ENCODE data around the gene DDX24. TPM values are rescaled to one million over a fixed set of nuclear protein-coding genes. Genes with fewer than 3 reads are reported as not detected.

DDX24 gene
- total and polyA plus RNA-seq, 9 of the 15 experiments (the other 6 are each of a cell fraction or from before 2014, with no cell fraction given), result 82.4 to 175 (median 122) TPM

- Histone ChIP-seq H3K4me1 (replicated peaks in 1 of 2; ENCODE audit: control insufficient read depth in 2 of 2, insufficient read depth in 2 of 2, low read length in 2 of 2) (peaks cover 8 to 16% of the 10 kb centered on the region in 2 experiments; a peak in 4 of 5 replicates), H3K4me2 (ENCODE audit: insufficient read depth, low read length) (peak within 1 kb of the TSS; percentile 50; the same call in 1 of the 2 replicates), H3K79me2 (ENCODE audit: control insufficient read depth, insufficient read depth, low read length) (no peaks in the 10 kb centered on the region), H3K27ac (ENCODE audit: extremely low read depth, low read depth, low read length) (0 out of 3 replicates have a peak within 1 kb of the TSS, but pooled peaks have one; percentile 32), H2AFZ (ENCODE audit: low read depth, low read length) (peak within 1 kb of the TSS; percentile 67), H3K4me3 (no peak within 1 kb of the TSS), H3K9me3 (replicated peaks; ENCODE audit: control insufficient read depth, insufficient read depth, low read depth, low read length) (no peaks in the 10 kb centered on the region), H4K20me1 (replicated peaks; ENCODE audit: control insufficient read depth, insufficient read depth, low read length) (no peaks in the 10 kb centered on the region; the same call in 1 of the 2 replicates), H3K36me3 (ENCODE audit: control insufficient read depth, insufficient read depth, low read length) (no peaks in the 10 kb centered on the region), H3K9me1 (ENCODE audit: control insufficient read depth, insufficient read depth, low read length) (peaks cover 3% of the 10 kb centered on the region), H3K27me3 (ENCODE audit: control insufficient read depth in 2 of 2, insufficient read depth in 2 of 2, low read length in 2 of 2) (peaks cover 0 to 13% of the 10 kb centered on the region in 2 experiments; a peak in 1 of 5 replicates), H3K9ac (ENCODE audit: insufficient read depth in 1 of 2, low read depth in 2 of 2, low read length in 2 of 2) (peak within 1 kb of the TSS in 1 of 2 experiments; percentile 83; a peak in 2 of 4 replicates)
- ChIA-PET POLR2A (interaction anchor here (0.7 to 1.5 kb wide), 4 partner anchors 9 to 30 kb away, joined by 4 to 7 read pairs (median 4); partner anchors contain the start of genes DDX24 and IFI27L1), CTCF (ENCODE audit: low intra/inter-chr PET ratio) (no interaction called here)
- WGBS (ENCODE audit: insufficient coverage, low coverage, missing lambda C conversion rate), result 30% methylated on average over 10 of the region's 14 CpGs
- ATAC-seq, result peak; percentile 83
- in situ Hi-C loops (cut with MboI), result no loop called here
- intact Hi-C loops (cut with micrococcal nuclease), result no loop called here
- peak; percentile 44 to 70 (median 46) for DNase-seq (ENCODE audit: extremely low read depth in 1 of 4, low spot score in 3 of 4)
- TSS peak; percentile 60 for BruUV-seq (replicated peaks)
- peak; percentile 23 for FAIRE-seq
- TF ChIP-seq, protein P1, sequence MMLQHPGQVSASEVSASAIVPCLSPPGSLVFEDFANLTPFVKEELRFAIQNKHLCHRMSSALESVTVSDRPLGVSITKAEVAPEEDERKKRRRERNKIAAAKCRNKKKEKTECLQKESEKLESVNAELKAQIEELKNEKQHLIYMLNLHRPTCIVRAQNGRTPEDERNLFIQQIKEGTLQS (IDR thresholded peaks at IDR 0.05), result peak; percentile 10; the same call in 1 of the 2 replicates
- TF ChIP-seq, protein P1 (CRISPR knock-in tag; conservative IDR thresholded peaks at IDR 0.05), result no peak
- TF ChIP-seq ELF1 (tag; IDR thresholded peaks at IDR 0.05) (0 out of 2 replicates have a peak, but pooled peaks have one; percentile 26), FUS (optimal IDR thresholded peaks at IDR 0.05; ENCODE audit: low read depth, low read length) (no peak), TBP (optimal IDR thresholded peaks at IDR 0.05; ENCODE audit: low read depth, low read length) (peak; percentile 42), NR2C2 (CRISPR knock-in tag; IDR thresholded peaks at IDR 0.05) (no peak), NR2C2 (tag; IDR thresholded peaks at IDR 0.05) (0 out of 2 replicates have a peak, but pooled peaks have one; percentile 20), FOXK2 (conservative IDR thresholded peaks at IDR 0.05 in 1 of 2, IDR thresholded peaks at IDR 0.05 in 1 of 2; ENCODE audit: low read depth in 2 of 2) (peak in 1 of 2 experiments; percentile 13; a peak in 1 of 4 replicates), YY1 (IDR thresholded peaks at IDR 0.05; ENCODE audit: borderline replicate concordance in 1 of 3, control insufficient read depth in 1 of 3, extremely low read depth in 1 of 3, insufficient read depth in 3 of 3, insufficient read length in 1 of 3, insufficient replicate concordance in 2 of 3, low read depth in 1 of 3, low read length in 2 of 3) (peak in 1 of 3 experiments; percentile 14), JUND (IDR thresholded peaks at IDR 0.05; ENCODE audit: borderline replicate concordance, low read depth, low read length) (peak; percentile 45; the same call in 1 of the 2 replicates), JUND (tag; IDR thresholded peaks at IDR 0.05; ENCODE audit: borderline replicate concordance, low read depth, low read length) (no peak; the same call in 2 of the 3 replicates), NRF1 (conservative IDR thresholded peaks at IDR 0.05 in 1 of 2, IDR thresholded peaks at IDR 0.05 in 1 of 2) (peak; percentile 64 to 68), ATF7 (IDR thresholded peaks at IDR 0.05) (0 out of 2 replicates have a peak, but pooled peaks have one; percentile 26), DMBX1 (CRISPR knock-in tag; IDR thresholded peaks at IDR 0.05; ENCODE audit: borderline replicate concordance) (no peak)
- TF ChIP-seq, protein P2, sequence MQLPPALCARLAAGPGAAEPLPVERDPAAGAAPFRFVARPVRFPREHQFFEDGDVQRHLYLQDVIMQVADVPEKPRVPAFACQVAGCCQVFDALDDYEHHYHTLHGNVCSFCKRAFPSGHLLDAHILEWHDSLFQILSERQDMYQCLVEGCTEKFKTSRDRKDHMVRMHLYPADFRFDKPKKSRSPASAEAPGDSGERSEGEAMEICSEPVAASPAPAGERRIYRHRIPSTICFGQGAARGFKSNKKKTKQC (CRISPR knock-in tag; IDR thresholded peaks at IDR 0.05), result no peak
Measured at GRCh38 chr14:94110552-94111181, 29.7 kb upstream of the DDX24 start, which contains the start of gene IFI27. Gene IFI27, plus strand, starts transcription at chr14:94110736.
